Measurements from ENCODE around the gene RBL2.

RBL2 gene

DNA sequence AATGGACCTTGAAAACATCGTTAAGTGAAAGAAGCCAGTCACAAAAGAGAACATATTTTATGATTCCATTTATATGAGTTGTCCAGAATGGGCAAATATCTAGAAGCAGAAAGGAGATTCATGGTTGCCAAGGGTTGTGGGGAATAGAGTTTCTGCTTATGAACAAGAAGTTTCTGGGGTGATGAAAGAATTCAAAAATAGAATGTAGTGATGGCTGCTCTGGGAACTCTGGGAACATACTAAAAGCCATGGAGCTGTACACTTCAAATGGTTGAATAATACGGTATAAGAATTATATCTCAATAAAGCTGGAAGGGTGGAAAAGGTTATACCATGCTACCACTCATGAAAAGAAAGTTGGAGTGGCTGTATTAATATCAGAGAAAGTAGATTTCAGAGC, 50.3 kb downstream of the RBL2 start (continued):
- TF ChIP-seq, protein P1, sequence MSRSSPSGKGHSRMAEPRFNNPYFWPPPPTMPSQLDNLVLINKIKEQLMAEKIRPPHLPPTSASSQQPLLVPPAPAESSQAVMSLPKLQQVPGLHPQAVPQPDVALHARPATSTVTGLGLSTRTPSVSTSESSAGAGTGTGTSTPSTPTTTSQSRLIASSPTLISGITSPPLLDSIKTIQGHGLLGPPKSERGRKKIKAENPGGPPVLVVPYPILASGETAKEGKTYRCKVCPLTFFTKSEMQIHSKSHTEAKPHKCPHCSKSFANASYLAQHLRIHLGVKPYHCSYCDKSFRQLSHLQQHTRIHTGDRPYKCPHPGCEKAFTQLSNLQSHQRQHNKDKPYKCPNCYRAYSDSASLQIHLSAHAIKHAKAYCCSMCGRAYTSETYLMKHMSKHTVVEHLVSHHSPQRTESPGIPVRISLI (tag by site-specific recombination; IDR thresholded peaks at IDR 0.05): no peak
- TF ChIP-seq KLF1 (tag by site-specific recombination; IDR thresholded peaks at IDR 0.05): no peak
- TF ChIP-seq ZNF24 (tag by site-specific recombination; IDR thresholded peaks at IDR 0.05): no peak
- no peak for TF ChIP-seq ZNF561 (tag by site-specific recombination; IDR thresholded peaks at IDR 0.05; ENCODE audit: borderline replicate concordance)
- TF ChIP-seq ZNF221 (tag by site-specific recombination; IDR thresholded peaks at IDR 0.05; ENCODE audit: borderline replicate concordance): no peak
- TF ChIP-seq ZNF2 (tag by site-specific recombination; IDR thresholded peaks at IDR 0.05): no peak
- TF ChIP-seq ZNF416 (tag by site-specific recombination; IDR thresholded peaks at IDR 0.05): no peak

DNA sequence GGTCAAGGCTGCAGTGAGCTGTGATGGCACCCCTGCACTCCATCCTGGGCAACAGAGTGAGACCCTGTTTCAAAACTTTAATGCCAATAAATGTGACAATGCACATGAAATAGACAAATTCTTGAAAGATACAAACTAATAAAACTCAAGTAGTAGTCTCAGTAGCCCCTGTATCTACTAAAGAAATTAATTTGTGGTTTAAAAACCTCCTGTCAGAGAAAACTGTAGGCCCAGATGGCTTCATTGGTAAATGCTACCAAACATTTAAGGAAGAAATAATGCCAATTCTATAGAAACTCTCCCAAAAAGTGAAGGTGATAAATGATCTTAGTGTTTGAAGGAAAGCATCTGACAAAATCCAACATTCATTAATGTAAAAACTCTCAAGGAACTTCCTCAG, 52.0 kb downstream of the RBL2 start:
- H3K4me3 ChIP-seq (ENCODE audit: low read depth, low read length): no peak overlapping the region
- no peak for TF ChIP-seq IKZF3 (tag by site-specific recombination; IDR thresholded peaks at IDR 0.05)
- TF ChIP-seq ZNF214 (tag by site-specific recombination; IDR thresholded peaks at IDR 0.05; ENCODE audit: borderline replicate concordance): no peak
- TF ChIP-seq ZNF530 (tag by site-specific recombination; IDR thresholded peaks at IDR 0.05; ENCODE audit: low read depth): no peak
- no peak for TF ChIP-seq MEIS1 (CRISPR knock-in tag; IDR thresholded peaks at IDR 0.05; ENCODE audit: borderline replicate concordance)
- TF ChIP-seq ZNF629 (tag by site-specific recombination; IDR thresholded peaks at IDR 0.05): no peak
- TF ChIP-seq, protein P2, sequence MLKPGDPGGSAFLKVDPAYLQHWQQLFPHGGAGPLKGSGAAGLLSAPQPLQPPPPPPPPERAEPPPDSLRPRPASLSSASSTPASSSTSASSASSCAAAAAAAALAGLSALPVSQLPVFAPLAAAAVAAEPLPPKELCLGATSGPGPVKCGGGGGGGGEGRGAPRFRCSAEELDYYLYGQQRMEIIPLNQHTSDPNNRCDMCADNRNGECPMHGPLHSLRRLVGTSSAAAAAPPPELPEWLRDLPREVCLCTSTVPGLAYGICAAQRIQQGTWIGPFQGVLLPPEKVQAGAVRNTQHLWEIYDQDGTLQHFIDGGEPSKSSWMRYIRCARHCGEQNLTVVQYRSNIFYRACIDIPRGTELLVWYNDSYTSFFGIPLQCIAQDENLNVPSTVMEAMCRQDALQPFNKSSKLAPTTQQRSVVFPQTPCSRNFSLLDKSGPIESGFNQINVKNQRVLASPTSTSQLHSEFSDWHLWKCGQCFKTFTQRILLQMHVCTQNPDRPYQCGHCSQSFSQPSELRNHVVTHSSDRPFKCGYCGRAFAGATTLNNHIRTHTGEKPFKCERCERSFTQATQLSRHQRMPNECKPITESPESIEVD (tag by site-specific recombination; IDR thresholded peaks at IDR 0.05): no peak
- TF ChIP-seq ZNF274 (IDR thresholded peaks at IDR 0.05; ENCODE audit: low read length): no peak
- no peak for TF ChIP-seq ZNF274 (tag by site-specific recombination; IDR thresholded peaks at IDR 0.05; ENCODE audit: borderline replicate concordance)
- TF ChIP-seq ZNF501 (tag by site-specific recombination; IDR thresholded peaks at IDR 0.05): no peak
- TF ChIP-seq, protein P3, sequence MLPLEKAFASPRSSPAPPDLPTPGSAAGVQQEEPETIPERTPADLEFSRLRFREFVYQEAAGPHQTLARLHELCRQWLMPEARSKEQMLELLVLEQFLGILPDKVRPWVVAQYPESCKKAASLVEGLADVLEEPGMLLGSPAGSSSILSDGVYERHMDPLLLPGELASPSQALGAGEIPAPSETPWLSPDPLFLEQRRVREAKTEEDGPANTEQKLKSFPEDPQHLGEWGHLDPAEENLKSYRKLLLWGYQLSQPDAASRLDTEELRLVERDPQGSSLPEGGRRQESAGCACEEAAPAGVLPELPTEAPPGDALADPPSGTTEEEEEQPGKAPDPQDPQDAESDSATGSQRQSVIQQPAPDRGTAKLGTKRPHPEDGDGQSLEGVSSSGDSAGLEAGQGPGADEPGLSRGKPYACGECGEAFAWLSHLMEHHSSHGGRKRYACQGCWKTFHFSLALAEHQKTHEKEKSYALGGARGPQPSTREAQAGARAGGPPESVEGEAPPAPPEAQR (tag by site-specific recombination; IDR thresholded peaks at IDR 0.05): no peak
- no peak for TF ChIP-seq ZNF174 (tag by site-specific recombination; IDR thresholded peaks at IDR 0.05)
- TF ChIP-seq, protein P4, sequence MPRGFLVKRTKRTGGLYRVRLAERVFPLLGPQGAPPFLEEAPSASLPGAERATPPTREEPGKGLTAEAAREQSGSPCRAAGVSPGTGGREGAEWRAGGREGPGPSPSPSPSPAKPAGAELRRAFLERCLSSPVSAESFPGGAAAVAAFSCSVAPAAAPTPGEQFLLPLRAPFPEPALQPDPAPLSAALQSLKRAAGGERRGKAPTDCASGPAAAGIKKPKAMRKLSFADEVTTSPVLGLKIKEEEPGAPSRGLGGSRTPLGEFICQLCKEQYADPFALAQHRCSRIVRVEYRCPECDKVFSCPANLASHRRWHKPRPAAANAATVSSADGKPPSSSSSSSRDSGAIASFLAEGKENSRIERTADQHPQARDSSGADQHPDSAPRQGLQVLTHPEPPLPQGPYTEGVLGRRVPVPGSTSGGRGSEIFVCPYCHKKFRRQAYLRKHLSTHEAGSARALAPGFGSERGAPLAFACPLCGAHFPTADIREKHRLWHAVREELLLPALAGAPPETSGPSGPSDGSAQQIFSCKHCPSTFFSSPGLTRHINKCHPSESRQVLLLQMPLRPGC (tag by site-specific recombination; IDR thresholded peaks at IDR 0.05): no peak
- TF ChIP-seq ZNF10 (tag by site-specific recombination; IDR thresholded peaks at IDR 0.05): no peak
- TF ChIP-seq ZNF311 (tag by site-specific recombination; IDR thresholded peaks at IDR 0.05; ENCODE audit: borderline replicate concordance): no peak
- no peak for TF ChIP-seq KLF1 (tag by site-specific recombination; IDR thresholded peaks at IDR 0.05)
- no peak for TF ChIP-seq ZNF626 (tag by site-specific recombination; IDR thresholded peaks at IDR 0.05)
- H3K4me1 ChIP-seq (ENCODE audit: control insufficient read depth, insufficient read depth, low read length): no peaks in the 10 kb centered on the region
- peaks cover 30 to 71% of the 10 kb centered on the region in 2 experiments for H3K36me3 ChIP-seq (ENCODE audit: control insufficient read depth in 2 of 2, insufficient read depth in 1 of 2, low read length in 2 of 2)
- ChIA-PET CTCF (interaction anchor here (0.6 kb wide), 1 partner anchor 328 kb away, joined by 3 read pairs; no protein-coding TSS in a partner anchor), POLR2A (no interaction called here)
- no peaks in the 10 kb centered on the region for H3K9me3 ChIP-seq (ENCODE audit: control insufficient read depth, insufficient read depth, low read depth, low read length)
- no peak overlapping the region for H3K27ac ChIP-seq (ENCODE audit: extremely low read depth, low read depth, low read length)
